K562 (cell line): ENCODE data around the gene SYVN1. TPM values are rescaled to one million over a fixed set of nuclear protein-coding genes. Genes with fewer than 3 reads are reported as not detected.

Source experiments
- ATAC-seq: fragments of 200-7000 bp; cut with Tn5 transposase; 3 replicates; pipeline ENCODE4 v1.9.1; 2020; ENCODE audit warnings: moderate library complexity
- BruUV-seq: library from RNA; stranded (reverse); fragments of 400-500 nt; replicated peaks from 2 replicates; lab custom pipeline; 2021; lab: Mats Ljungman, UMichigan
- CTCF ChIA-PET: fragments of 300-600 bp; formaldehyde crosslinking; extraction: SDS; loops from one replicate; lab custom pipeline; 2021; ENCODE audit warnings: low intra/inter-chr PET ratio; lab: Yijun Ruan, JAX
- POLR2A ChIA-PET: fragments of 300-600, 350-650 bp; sonication (Branson Sonifier 250); formaldehyde crosslinking; extraction: SDS; loops from one replicate; lab custom pipeline; 2021; ENCODE audit warnings: antibody characterized with exemption, inconsistent platforms; lab: Yijun Ruan, JAX
- DNase-seq, 4 experiments: peaks; one replicate each; pipeline versions ENCODE4 v3.0.0 to v3.0.0-alpha.2; 2011 to 2018; ENCODE audit warnings: low spot score in 3 of 4, mixed read lengths in 3 of 4; ENCODE audit errors: extremely low read depth in 1 of 4
- FAIRE-seq: peaks from 2 replicates; lab custom pipeline; 2011; peaks lifted over from hg19 to GRCh38; lab: Jason Lieb, UNC
- H2AFZ ChIP-seq: 2 replicates; pipeline ENCODE4 v1.6.0; 2011; ENCODE audit warnings: low read depth, low read length, control low read depth, inconsistent platforms
- H3K27ac ChIP-seq: fragments of 200-600 bp; 3 replicates; pipeline ENCODE4 v1.8.0; 2011; ENCODE audit warnings: low read depth, mild to moderate bottlenecking, control low read depth, inconsistent platforms, low read length, moderate library complexity, mixed read lengths; ENCODE audit errors: extremely low read depth
- H3K27me3 ChIP-seq, 2 experiments: fragments of 300-600 bp in 1 of 2; 2 replicates in 1 of 2; 3 replicates in 1 of 2; pipeline versions ENCODE4 v1.6.0 to v1.8.0; 2011; ENCODE audit warnings: inconsistent platforms in 2 of 2, low read length in 2 of 2, mild to moderate bottlenecking in 1 of 2, mixed read lengths in 1 of 2, moderate library complexity in 1 of 2; ENCODE audit not compliant: control insufficient read depth in 2 of 2, insufficient read depth in 2 of 2
- H3K36me3 ChIP-seq: fragments of 300-600 bp; 3 replicates; pipeline ENCODE4 v1.8.0; 2011; ENCODE audit warnings: mild to moderate bottlenecking, low read length, inconsistent platforms; ENCODE audit not compliant: control insufficient read depth, insufficient read depth
- H3K4me1 ChIP-seq, 2 experiments: fragments of 200-600 bp in 1 of 2; replicated peaks in 1 of 2; 2 replicates in 1 of 2; 3 replicates in 1 of 2; pipeline versions ENCODE4 v1.5.1 to v1.8.0; 2011; ENCODE audit warnings: inconsistent platforms in 2 of 2, low read length in 2 of 2, mild to moderate bottlenecking in 1 of 2, mixed read lengths in 1 of 2, moderate library complexity in 1 of 2; ENCODE audit not compliant: control insufficient read depth in 2 of 2, insufficient read depth in 2 of 2
- H3K4me2 ChIP-seq: 2 replicates; pipeline ENCODE4 v1.6.1; 2011; ENCODE audit warnings: low read length, control low read depth, inconsistent platforms, mixed read lengths; ENCODE audit not compliant: insufficient read depth
- H3K4me3 ChIP-seq: fragments of 200-600 bp; sonication (generic), shearing (Covaris generic); 2 replicates; pipeline ENCODE4 v1.5.1; 2016; ENCODE audit warnings: control low read depth, inconsistent platforms
- H3K79me2 ChIP-seq: fragments of 200-600 bp; 3 replicates; pipeline ENCODE4 v1.8.0; 2011; ENCODE audit warnings: low read length, inconsistent platforms; ENCODE audit not compliant: control insufficient read depth, insufficient read depth
- H3K9ac ChIP-seq, 2 experiments: 2 replicates each; pipeline versions ENCODE4 v1.6.0 to v1.6.1; 2011; ENCODE audit warnings: low read depth in 2 of 2, low read length in 2 of 2, control low read depth in 1 of 2, inconsistent platforms in 1 of 2, mild to moderate bottlenecking in 1 of 2, mixed read lengths in 1 of 2; ENCODE audit not compliant: insufficient read depth in 1 of 2
- H3K9me1 ChIP-seq: one replicate; pipeline ENCODE4 v1.6.0; 2011; ENCODE audit warnings: inconsistent platforms, mild to moderate bottlenecking, low read length, moderate library complexity; ENCODE audit not compliant: control insufficient read depth, insufficient read depth
- H3K9me3 ChIP-seq: replicated peaks from 2 replicates; pipeline ENCODE4 v1.5.1; 2011; ENCODE audit warnings: low read depth, low read length, inconsistent platforms; ENCODE audit not compliant: control insufficient read depth, insufficient read depth
- H4K20me1 ChIP-seq: replicated peaks from 2 replicates; pipeline ENCODE4 v1.6.1; 2011; ENCODE audit warnings: low read length, inconsistent platforms, mixed read lengths; ENCODE audit not compliant: control insufficient read depth, insufficient read depth
- MCM5 ChIP-seq: fragments of 450-650 bp; IDR thresholded peaks from 2 replicates; pipeline ENCODE4 v1.6.1; 2016; ENCODE audit warnings: low read depth
- NFIC ChIP-seq: fragments of 450-650 bp; IDR thresholded peaks from 2 replicates; pipeline ENCODE4 v1.6.1; 2017; ENCODE audit warnings: mild to moderate bottlenecking, inconsistent platforms
- POLR2G ChIP-seq: fragments of 200-400 bp; formaldehyde crosslinking; IDR thresholded peaks from 2 replicates; pipeline ENCODE4 v1.6.1; 2017; ENCODE audit warnings: low read depth, mild to moderate bottlenecking, antibody characterized with exemption, low read length, moderate library complexity
- RBFOX2 ChIP-seq: fragments of 200-400 bp; formaldehyde crosslinking; IDR thresholded peaks from 2 replicates; pipeline ENCODE4 v1.6.1; 2017; ENCODE audit warnings: low read depth, mild to moderate bottlenecking, low read length, moderate library complexity
- RBM22 ChIP-seq: fragments of 200-400 bp; formaldehyde crosslinking; IDR thresholded peaks from 2 replicates; pipeline ENCODE4 v1.6.1; 2018; ENCODE audit warnings: low read length, low read depth; ENCODE audit not compliant: poor library complexity, severe bottlenecking
- TARDBP ChIP-seq: fragments of 450-650 bp; IDR thresholded peaks from 2 replicates; pipeline ENCODE4 v1.6.1; 2016
- ZNF551 ChIP-seq: fragments of 250-450 bp; sonication (Bioruptor Pico); IDR thresholded peaks from 2 replicates; pipeline ENCODE4 v1.5.0; 2021; ENCODE audit warnings: mild to moderate bottlenecking, moderate library complexity
- WGBS: fragments of 100-300 bp; shearing (Covaris generic); methylation state at CpG from one replicate; pipeline ENCODE4 v1.1.6; 2016; ENCODE audit warnings: low coverage, mixed read lengths; ENCODE audit not compliant: insufficient coverage; ENCODE audit errors: missing lambda C conversion rate; 5-methylcytosine and 5-hydroxymethylcytosine counted together
- in situ Hi-C: fragments of 300-500 bp; cut with MboI; formaldehyde crosslinking; loops from 4 replicates; pipeline ENCODE4 v1.15.0; 2018; ENCODE audit warnings: inconsistent platforms, mixed read lengths
- intact Hi-C: fragments of 100-400 bp; cut with micrococcal nuclease; formaldehyde crosslinking; loops from 2 replicates; pipeline ENCODE4 v1.14.2; 2022
- polyA plus RNA-seq, 8 experiments: library from polyadenylated mRNA; depleted of rRNA in 4 of 8; stranded (reverse) in 5 of 8; unstranded in 3 of 8; fragments of >200 nt; fragmentation: Nextera tagmentation in 2 of 8; fragmentation: Illumina TruSeq in 1 of 8; extraction: Ambion mirVana in 2 of 8; extraction: Trizol in 1 of 8; gene quantifications; 2 replicates each; pipeline versions ENCODE4 v1.2.1 to v1.2.3, GENCODE V29; 2011 to 2014; ENCODE audit warnings: inconsistent platforms in 1 of 8, missing spikeins in 1 of 8
- total RNA-seq, 7 experiments: library from RNA; depleted of rRNA in 6 of 7; stranded (reverse); fragments of >200 nt in 6 of 7; fragmentation: Illumina TruSeq in 2 of 7; extraction: Trizol in 2 of 7; gene quantifications; 2 replicates each; pipeline versions ENCODE4 v1.2.1 to v1.2.3, GENCODE V29; 2011 to 2021; ENCODE audit warnings: low replicate concordance in 1 of 7
- TF ChIP-seq, protein P1 (sequence below): fragments of 450-650 bp; conservative IDR thresholded peaks from 2 replicates; pipeline ENCODE4 v1.6.1; 2016; ENCODE audit warnings: missing genetic modification characterization, low read depth, mild to moderate bottlenecking, control low read depth, missing compliant biosample characterization

The SYVN1 gene
- total and polyA plus RNA-seq, 9 of the 15 experiments (the other 6 are each of a cell fraction or from before 2014, with no cell fraction given), result 0.41 to 47.4 (median 9.9) TPM

DNA sequence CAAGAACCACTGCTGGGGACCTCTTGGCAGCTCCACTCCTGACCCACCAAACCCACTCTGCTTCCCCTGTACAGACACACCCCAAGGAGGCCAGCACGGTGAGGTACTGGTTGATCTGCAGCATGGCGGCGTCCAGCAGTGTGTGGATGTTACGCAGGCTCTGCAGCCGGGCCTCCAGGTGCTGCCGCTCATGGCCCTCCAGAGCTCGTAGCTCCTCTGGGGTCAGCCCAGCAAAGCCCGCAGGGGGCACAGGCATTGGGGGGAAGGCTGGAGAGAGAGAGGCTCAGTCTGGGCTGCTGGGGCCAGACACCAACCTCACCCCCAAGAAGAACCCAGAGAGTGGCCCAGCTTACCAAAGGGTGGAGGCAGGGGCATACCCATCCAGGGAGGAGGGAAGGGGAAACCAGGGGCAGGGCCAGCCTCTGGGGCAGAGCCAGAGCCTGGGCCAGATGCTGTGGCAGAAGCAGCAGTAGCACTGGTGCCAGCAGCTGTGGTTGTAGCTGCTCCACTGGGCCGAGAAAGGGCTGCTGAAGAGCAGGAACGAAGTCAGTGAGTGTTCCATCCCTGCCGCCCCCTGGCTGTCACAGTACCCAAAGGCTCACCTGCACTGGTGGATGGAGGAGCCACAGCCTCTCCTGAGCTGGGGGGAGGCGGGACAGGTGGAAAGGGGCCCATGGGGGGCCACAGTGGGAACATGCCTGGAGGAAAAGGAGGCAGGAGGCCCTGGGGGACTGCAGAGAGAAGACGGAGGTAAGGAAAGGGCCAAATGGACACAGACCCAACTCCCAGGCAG lies 4.5 kb downstream of the SYVN1 start:
- Histone ChIP-seq H3K4me2 (no peak overlapping the region), H3K27ac (no peak overlapping the region), H3K27me3 (no peaks in the 10 kb centered on the region), H3K9me3 (no peaks in the 10 kb centered on the region), H3K36me3 (peaks cover 81% of the 10 kb centered on the region), H2AFZ (no peak overlapping the region), H3K4me3 (no peak overlapping the region), H3K79me2 (peaks cover 39% of the 10 kb centered on the region), H3K4me1 (peaks cover 12 to 34% of the 10 kb centered on the region in 2 experiments; a peak in 4 of 5 replicates), H4K20me1 (peaks cover 13% of the 10 kb centered on the region; the same call in 1 of the 2 replicates), H3K9ac (peak overlapping the region in 1 of 2 experiments; percentile 17; a peak in 1 of 4 replicates), H3K9me1 (peaks cover 4% of the 10 kb centered on the region)
- intact Hi-C loops, result no loop called here
- FAIRE-seq (no peak), ATAC-seq (no peak), DNase-seq (no peak)
- TF ChIP-seq MCM5 (no peak), RBFOX2 (peak; percentile 68), NFIC (no peak), POLR2G (peak; percentile 74), ZNF551 (CRISPR knock-in tag) (no peak), RBM22 (peak; percentile 43), TARDBP (no peak)
- TF ChIP-seq, protein P1, sequence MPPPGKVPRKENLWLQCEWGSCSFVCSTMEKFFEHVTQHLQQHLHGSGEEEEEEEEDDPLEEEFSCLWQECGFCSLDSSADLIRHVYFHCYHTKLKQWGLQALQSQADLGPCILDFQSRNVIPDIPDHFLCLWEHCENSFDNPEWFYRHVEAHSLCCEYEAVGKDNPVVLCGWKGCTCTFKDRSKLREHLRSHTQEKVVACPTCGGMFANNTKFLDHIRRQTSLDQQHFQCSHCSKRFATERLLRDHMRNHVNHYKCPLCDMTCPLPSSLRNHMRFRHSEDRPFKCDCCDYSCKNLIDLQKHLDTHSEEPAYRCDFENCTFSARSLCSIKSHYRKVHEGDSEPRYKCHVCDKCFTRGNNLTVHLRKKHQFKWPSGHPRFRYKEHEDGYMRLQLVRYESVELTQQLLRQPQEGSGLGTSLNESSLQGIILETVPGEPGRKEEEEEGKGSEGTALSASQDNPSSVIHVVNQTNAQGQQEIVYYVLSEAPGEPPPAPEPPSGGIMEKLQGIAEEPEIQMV (tag), result no peak
- in situ Hi-C loops, result no loop called here
- BruUV-seq, result no TSS peak
- POLR2A ChIA-PET, result interaction anchor here (0.6 to 8.4 kb wide), 10 partner anchors 7 to 1241 kb away, joined by 3 to 182 read pairs (median 4); partner anchors contain the start of genes FAU, MRPL49, SPDYC and TM7SF2
- 91% methylated on average over 10 of the region's 13 CpGs for WGBS
- CTCF ChIA-PET, result no interaction called here
